GM18951 (cell line): Measurements from ENCODE around the gene NPHP3.

Experiments
- POLR2A ChIP-seq: IDR thresholded peaks from 4 replicates; pipeline ENCODE4 v1.6.1; 2011; ENCODE audit warnings: mild to moderate bottlenecking; ENCODE audit not compliant: insufficient read length, insufficient read depth; ENCODE audit errors: extremely low read depth
- in situ Hi-C: fragments of 300-500 bp; cut with MboI; formaldehyde crosslinking; loops from one replicate; pipeline ENCODE4 v1.12.0; 2022; ENCODE audit warnings: low sequenced_read_pairs, mixed read lengths, inconsistent platforms; ENCODE audit not compliant: unreplicated experiment

NPHP3 gene

GRCh38 chr3:132665230-132665745 lies 56.9 kb downstream of the NPHP3 start:
- in situ Hi-C loops: no loop called here
- TF ChIP-seq POLR2A: no peak

- no peak for TF ChIP-seq POLR2A
- in situ Hi-C loops: no loop called here
Measured at GRCh38 chr3:132662212-132662611, 60.0 kb downstream of the NPHP3 start.

GRCh38 chr3:132661101-132661500 lies 61.1 kb downstream of the NPHP3 start:
- in situ Hi-C loops: no loop called here
- TF ChIP-seq POLR2A: no peak

GRCh38 chr3:132660811-132661070 lies 61.5 kb downstream of the NPHP3 start:
- in situ Hi-C loops: no loop called here
- no peak for TF ChIP-seq POLR2A

- in situ Hi-C loops: no loop called here
Measured at GRCh38 chr3:132660052-132660810, 62.0 kb downstream of the NPHP3 start, which contains the start of gene UBA5. TSS of gene UBA5 (plus strand) at chr3:132660329. CDS start at chr3:132660538, 209 bp downstream.

GRCh38 chr3:132659365-132660051 lies 62.7 kb downstream of the NPHP3 start, which contains the start of gene ACAD11:
TSS of gene ACAD11 (minus strand) at chr3:132659809. CDS start at chr3:132659751, 58 bp downstream.
- no peak for TF ChIP-seq POLR2A
- in situ Hi-C loops: no loop called here

More at GRCh38 chr3:132660052-132660810, 62.0 kb downstream of the NPHP3 start, which contains the start of gene UBA5:
- TF ChIP-seq POLR2A: peak; percentile 87

- in situ Hi-C loops: no loop called here
- no peak for TF ChIP-seq POLR2A
Measured at GRCh38 chr3:132659000-132659364, 63.2 kb downstream of the NPHP3 start.

- no peak for TF ChIP-seq POLR2A
- in situ Hi-C loops: no loop called here
Measured at GRCh38 chr3:132657869-132658747, 64.1 kb downstream of the NPHP3 start.

GRCh38 chr3:132655471-132655870 lies 66.7 kb downstream of the NPHP3 start:
- TF ChIP-seq POLR2A: no peak
- in situ Hi-C loops: no loop called here

- in situ Hi-C loops: no loop called here
- no peak for TF ChIP-seq POLR2A
Measured at GRCh38 chr3:132654721-132655120, 67.5 kb downstream of the NPHP3 start.

- TF ChIP-seq POLR2A: no peak
- in situ Hi-C loops: no loop called here
Measured at GRCh38 chr3:132654190-132654589, 68.0 kb downstream of the NPHP3 start.

- in situ Hi-C loops: no loop called here
- no peak for TF ChIP-seq POLR2A
Measured at GRCh38 chr3:132652640-132653270, 69.5 kb downstream of the NPHP3 start.

GRCh38 chr3:132650153-132650552 lies 72.1 kb downstream of the NPHP3 start:
- TF ChIP-seq POLR2A: no peak
- in situ Hi-C loops: no loop called here

GRCh38 chr3:132645058-132645457 lies 77.2 kb downstream of the NPHP3 start:
- in situ Hi-C loops: loop anchor here (5.0 to 25.0 kb wide), 2 partner anchors 103 to 383 kb away; no protein-coding TSS in a partner anchor
- no peak for TF ChIP-seq POLR2A
